HG02943 (cell line): ENCODE data around the gene PPL.

Experiments used
- ATAC-seq: cut with Tn5 transposase; IDR thresholded peaks from one replicate; pipeline ENCODE4 v1.9.1; 2021; ENCODE audit warnings: mild to moderate bottlenecking, low read depth, moderate library complexity; ENCODE audit not compliant: unreplicated experiment

Gene PPL

GRCh38 chr16:4836727-4837126 is 100.2 kb downstream of the PPL start:
- no peak for ATAC-seq

GRCh38 chr16:4833584-4833983 is 103.4 kb downstream of the PPL start:
- no peak for ATAC-seq

GRCh38 chr16:4832698-4833343 is 104.1 kb downstream of the PPL start:
- ATAC-seq = no peak
